GM12878 (cell line): ENCODE results near the gene DICER1. TPM values are rescaled to one million over a fixed set of nuclear protein-coding genes. Genes with fewer than 3 reads are reported as not detected.

Experiments
- ASH2L ChIP-seq: fragments of 300-600, 200-600 bp; sonication (generic); IDR thresholded peaks from 2 replicates; pipeline ENCODE4 v1.6.1; 2017; ENCODE audit warnings: low read depth, mild to moderate bottlenecking, borderline replicate concordance
- CHD4 ChIP-seq: fragments of 200-600 bp; sonication (generic); IDR thresholded peaks from 2 replicates; pipeline ENCODE4 v1.6.1; 2016; ENCODE audit warnings: mild to moderate bottlenecking
- E2F8 ChIP-seq: fragments of 450-650 bp; IDR thresholded peaks from 2 replicates; pipeline ENCODE4 v1.6.1; 2018; ENCODE audit warnings: mild to moderate bottlenecking, low read depth, moderate library complexity; ENCODE audit not compliant: partially characterized antibody
- EZH2 ChIP-seq: IDR thresholded peaks from 2 replicates; pipeline ENCODE4 v1.6.1; 2012; ENCODE audit warnings: low read depth, mild to moderate bottlenecking, control low read depth, inconsistent platforms, low read length, borderline replicate concordance; ENCODE audit not compliant: control insufficient read depth
- IKZF2 ChIP-seq, 2 experiments: fragments of 450-650 bp; IDR thresholded peaks; 2 replicates each; pipeline ENCODE4 v1.6.1; 2017; ENCODE audit warnings: mild to moderate bottlenecking in 2 of 2, moderate library complexity in 2 of 2
- IRF3 ChIP-seq: fragments of 450-650 bp; IDR thresholded peaks from 2 replicates; pipeline ENCODE4 v1.6.1; 2014; ENCODE audit warnings: mild to moderate bottlenecking
- NFXL1 ChIP-seq: fragments of 450-650 bp; IDR thresholded peaks from 2 replicates; pipeline ENCODE4 v1.6.1; 2017; ENCODE audit warnings: antibody characterized with exemption, mild to moderate bottlenecking, borderline replicate concordance
- RAD21 ChIP-seq: IDR thresholded peaks from 2 replicates; pipeline ENCODE4 v1.6.1; 2011; ENCODE audit warnings: mild to moderate bottlenecking, low read depth, low read length, moderate library complexity; ENCODE audit not compliant: insufficient read depth
- STAT3 ChIP-seq: IDR thresholded peaks from 2 replicates; pipeline ENCODE4 v1.6.1; 2011; ENCODE audit warnings: low read depth, low read length, improper control_type of control experiment
- TARDBP ChIP-seq: IDR thresholded peaks from 2 replicates; pipeline ENCODE4 v1.6.1; 2016; ENCODE audit warnings: borderline replicate concordance
- ZBTB4 ChIP-seq: fragments of 450-650 bp; formaldehyde crosslinking; IDR thresholded peaks from 2 replicates; pipeline ENCODE4 v1.4.0; 2022; ENCODE audit warnings: mild to moderate bottlenecking, moderate library complexity
- ZNF622 ChIP-seq: fragments of 450-650 bp; IDR thresholded peaks from 2 replicates; pipeline ENCODE4 v1.6.1; 2017; ENCODE audit warnings: mild to moderate bottlenecking, inconsistent platforms
- polyA plus RNA-seq, 11 experiments: library from polyadenylated mRNA; depleted of rRNA in 4 of 11; unstranded in 6 of 11; stranded (reverse) in 5 of 11; fragments of >200 nt; fragmentation: Nextera tagmentation in 4 of 11; fragmentation: Illumina TruSeq in 1 of 11; extraction: Ambion mirVana in 4 of 11; extraction: Trizol in 1 of 11; gene quantifications; 1 replicate in 1 of 11; 2 replicates in 10 of 11; pipeline versions ENCODE4 v1.2.1 to v1.2.3, GENCODE V29; 2011 to 2016; ENCODE audit warnings: inconsistent platforms in 2 of 11, missing spikeins in 2 of 11, low read depth in 1 of 11
- total RNA-seq, 4 experiments: library from RNA; depleted of rRNA in 3 of 4; stranded (reverse); fragments of >200 nt in 3 of 4; fragmentation: Illumina TruSeq in 1 of 4; extraction: Trizol in 1 of 4; gene quantifications; 2 replicates each; pipeline versions ENCODE4 v1.2.1 to v1.2.3, GENCODE V29; 2013 to 2021

DICER1 gene
- total and polyA plus RNA-seq, 10 of the 15 experiments (the other 5 are each of a cell fraction or from before 2014, with no cell fraction given), result 6.8 to 70.8 (median 37.1) TPM

GRCh38 chr14:95068080-95068479 is 89.2 kb downstream of the DICER1 start (continued):
- TF ChIP-seq E2F8, result no peak
- TF ChIP-seq NFXL1, result no peak
- no peak for TF ChIP-seq IRF3
- TF ChIP-seq STAT3, result no peak
- no peak for TF ChIP-seq RAD21
- no peak for TF ChIP-seq EZH2
- TF ChIP-seq CHD4, result no peak
- no peak for TF ChIP-seq ASH2L
- TF ChIP-seq ZNF622, result no peak
- no peak for TF ChIP-seq ZBTB4 (CRISPR knock-in tag)
- no peak for TF ChIP-seq TARDBP
- no peak for TF ChIP-seq IKZF2 (IDR thresholded peaks at IDR 0.05)
